HEK293 (cell line): ENCODE measurements around the gene GCNA.

Experiments used
- BCL11B ChIP-seq: fragments of 450-650 bp; formaldehyde crosslinking; IDR thresholded peaks from 2 replicates; pipeline ENCODE4 v1.5.1; 2016; ENCODE audit warnings: low read depth, missing biosample characterization, missing genetic modification characterization
- ZBTB11 ChIP-seq: fragments of 450-650 bp; formaldehyde crosslinking; conservative IDR thresholded peaks from 2 replicates; pipeline ENCODE4 v1.5.1; 2016; ENCODE audit warnings: low read depth, missing biosample characterization, missing genetic modification characterization
- ZFP41 ChIP-seq: fragments of 450-650 bp; formaldehyde crosslinking; IDR thresholded peaks from 2 replicates; pipeline ENCODE4 v1.5.1; 2016; ENCODE audit warnings: missing biosample characterization, missing genetic modification characterization, borderline replicate concordance
- ZNF280C ChIP-seq: fragments of 450-650 bp; formaldehyde crosslinking; IDR thresholded peaks from 2 replicates; pipeline ENCODE4 v1.5.1; 2016; ENCODE audit warnings: missing biosample characterization, missing genetic modification characterization
- TF ChIP-seq, protein P1 (sequence below): fragments of 450-650 bp; formaldehyde crosslinking; IDR thresholded peaks from 2 replicates; pipeline ENCODE4 v1.5.1; 2017; ENCODE audit warnings: missing biosample characterization, missing genetic modification characterization

DNA sequence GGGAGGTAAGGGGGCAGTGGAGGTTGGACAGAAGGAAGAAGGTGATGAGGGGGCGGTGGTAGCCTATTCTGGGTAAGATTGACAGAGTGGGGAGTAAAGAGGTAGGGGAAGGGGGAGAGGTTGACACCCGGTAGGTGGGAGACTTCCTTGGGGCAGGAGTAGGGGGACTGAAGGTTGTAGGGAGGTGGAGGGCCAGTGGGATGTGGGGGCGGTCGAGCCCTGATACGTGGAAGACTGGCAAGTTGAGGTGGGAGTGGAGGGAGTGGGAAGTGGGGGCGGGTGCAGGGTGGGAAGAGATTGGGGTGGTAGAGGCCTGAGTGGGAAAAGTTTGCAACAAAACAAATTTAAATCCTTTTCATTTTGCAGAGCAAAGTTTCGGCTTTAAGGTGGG is 1.7 kb downstream of the GCNA start:
- TF ChIP-seq, protein P1, sequence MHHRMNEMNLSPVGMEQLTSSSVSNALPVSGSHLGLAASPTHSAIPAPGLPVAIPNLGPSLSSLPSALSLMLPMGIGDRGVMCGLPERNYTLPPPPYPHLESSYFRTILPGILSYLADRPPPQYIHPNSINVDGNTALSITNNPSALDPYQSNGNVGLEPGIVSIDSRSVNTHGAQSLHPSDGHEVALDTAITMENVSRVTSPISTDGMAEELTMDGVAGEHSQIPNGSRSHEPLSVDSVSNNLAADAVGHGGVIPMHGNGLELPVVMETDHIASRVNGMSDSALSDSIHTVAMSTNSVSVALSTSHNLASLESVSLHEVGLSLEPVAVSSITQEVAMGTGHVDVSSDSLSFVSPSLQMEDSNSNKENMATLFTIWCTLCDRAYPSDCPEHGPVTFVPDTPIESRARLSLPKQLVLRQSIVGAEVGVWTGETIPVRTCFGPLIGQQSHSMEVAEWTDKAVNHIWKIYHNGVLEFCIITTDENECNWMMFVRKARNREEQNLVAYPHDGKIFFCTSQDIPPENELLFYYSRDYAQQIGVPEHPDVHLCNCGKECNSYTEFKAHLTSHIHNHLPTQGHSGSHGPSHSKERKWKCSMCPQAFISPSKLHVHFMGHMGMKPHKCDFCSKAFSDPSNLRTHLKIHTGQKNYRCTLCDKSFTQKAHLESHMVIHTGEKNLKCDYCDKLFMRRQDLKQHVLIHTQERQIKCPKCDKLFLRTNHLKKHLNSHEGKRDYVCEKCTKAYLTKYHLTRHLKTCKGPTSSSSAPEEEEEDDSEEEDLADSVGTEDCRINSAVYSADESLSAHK (tag by site-specific recombination) = no peak
- TF ChIP-seq BCL11B (no peak), ZBTB11 (no peak), ZNF280C (no peak), ZFP41 (tag by site-specific recombination) (no peak)
